Hippocampal formation (tissue), 2 donors: ENCODE measurements around the gene LRRC41.
"Not testable (repeated sequence)": the region's sequence is repeated elsewhere in the genome, so short reads cannot be mapped to it uniquely, and the experiment has no call there.

Source experiments
- DNase-seq, 2 donors: peaks; one replicate each; lab custom pipeline; 2025; lab: John Stamatoyannopoulos, UW

LRRC41 gene

DNA sequence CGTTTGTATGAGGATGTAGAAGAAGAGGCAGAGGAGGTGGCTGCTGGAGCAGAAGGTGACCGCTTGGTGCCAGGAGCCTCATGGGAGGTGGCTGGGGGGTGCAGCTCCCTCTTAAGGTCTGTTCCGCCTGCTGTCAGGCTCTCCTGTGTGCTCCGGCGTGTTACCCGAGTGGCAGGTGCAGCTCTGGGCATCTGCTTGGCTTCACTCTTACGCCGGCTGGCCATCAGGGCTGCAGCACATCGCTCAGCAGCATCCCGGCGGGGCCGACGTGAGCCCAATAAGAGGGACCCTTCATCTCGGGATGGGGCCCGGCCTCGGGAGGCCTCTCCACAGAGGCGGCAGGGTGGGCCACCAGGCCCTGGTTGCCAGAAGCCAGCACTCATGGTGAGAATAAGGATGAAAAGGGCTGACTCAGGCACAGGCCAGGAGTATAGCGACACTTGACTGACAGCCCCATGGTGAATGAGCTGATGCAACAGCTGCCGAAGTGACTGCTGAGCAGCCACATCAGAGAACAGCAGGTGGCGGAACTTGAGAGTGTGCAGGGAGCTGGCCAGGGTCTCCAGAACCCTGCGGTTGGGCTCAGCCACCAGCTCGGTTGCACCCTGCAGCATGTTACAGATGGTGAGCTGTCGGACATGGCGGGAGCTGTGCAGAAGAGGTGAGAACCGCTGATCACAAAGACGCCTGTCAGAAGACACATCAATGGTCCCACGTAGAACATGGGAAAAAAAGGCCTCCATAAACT lies 17.5 kb downstream of the LRRC41 start:
- DNase-seq: no peak

DNA sequence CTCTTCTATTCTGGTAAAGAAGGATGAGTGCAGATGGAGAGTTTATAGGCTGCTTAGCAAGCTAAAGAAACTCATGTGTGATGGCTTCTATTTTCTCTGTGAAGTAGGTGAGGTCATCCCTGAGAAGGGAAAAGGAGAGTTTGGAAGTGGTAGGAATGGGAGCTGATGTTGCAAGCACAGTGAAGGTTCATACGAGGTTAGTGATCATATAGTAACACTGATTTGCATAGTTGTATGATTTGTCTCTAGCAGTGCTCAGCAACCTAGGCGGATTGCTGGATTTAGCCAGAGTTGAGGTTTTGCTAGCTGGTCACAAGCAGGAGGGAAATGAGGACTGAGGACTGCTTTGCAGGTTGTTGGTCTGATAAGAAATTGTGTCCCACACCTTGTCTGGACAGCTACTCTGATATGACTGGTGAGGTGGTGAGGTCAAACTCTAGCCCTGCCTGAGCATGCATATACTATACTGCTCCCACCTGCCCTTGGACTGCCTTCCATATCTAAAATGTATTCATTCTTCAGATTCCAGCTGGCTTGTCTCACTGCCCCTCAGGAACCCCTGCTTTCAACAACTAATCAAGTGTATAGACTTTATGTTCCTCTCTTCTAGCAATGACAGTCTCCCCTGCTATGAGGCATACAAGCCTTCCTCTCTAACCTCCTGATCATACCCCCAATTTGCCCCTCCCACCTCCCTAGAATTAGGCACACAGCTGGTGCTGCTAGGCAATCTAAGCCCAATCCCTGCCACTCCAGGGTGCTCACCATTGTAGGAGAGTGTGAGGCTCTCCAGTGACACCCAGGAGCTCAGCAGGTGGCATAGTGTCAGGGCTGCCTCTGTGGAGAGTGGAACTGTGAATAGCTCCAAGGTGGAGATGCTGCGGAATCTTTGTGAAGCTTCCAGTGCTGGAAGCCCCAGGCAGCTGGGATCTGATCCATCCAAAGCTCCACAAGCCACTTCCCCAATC lies 18.5 kb downstream of the LRRC41 start:
- no peak for DNase-seq

- DNase-seq: no peak
Measured at GRCh38 chr1:46284058-46284457, 19.4 kb downstream of the LRRC41 start.

- no peak for DNase-seq
Measured at GRCh38 chr1:46281021-46281420, 22.4 kb downstream of the LRRC41 start.

DNA sequence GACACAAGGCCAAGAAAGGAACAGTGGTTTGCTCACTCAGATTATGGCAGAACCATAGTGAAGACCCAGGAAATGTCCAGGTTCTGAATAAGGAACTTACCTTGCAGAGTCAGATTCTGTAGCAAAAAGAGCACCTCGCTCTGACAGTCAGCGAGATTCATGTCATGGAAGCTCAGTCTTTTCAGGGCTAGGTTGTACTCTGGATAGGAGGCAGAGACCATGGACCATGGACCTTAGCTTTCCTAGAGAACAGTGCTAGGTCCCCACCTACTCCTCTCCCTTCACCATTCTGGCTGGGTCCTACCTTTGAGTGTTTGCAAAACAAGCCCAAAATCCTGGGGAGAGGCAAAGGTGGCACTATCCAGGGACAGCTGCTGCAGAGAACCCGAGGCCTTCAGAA lies 23.3 kb downstream of the LRRC41 start:
- no peak for DNase-seq

GRCh38 chr1:46278807-46279206 lies 24.6 kb downstream of the LRRC41 start:
- no peak for DNase-seq

- DNase-seq: no peak
Measured at GRCh38 chr1:46277658-46278373, 25.6 kb downstream of the LRRC41 start.

DNA sequence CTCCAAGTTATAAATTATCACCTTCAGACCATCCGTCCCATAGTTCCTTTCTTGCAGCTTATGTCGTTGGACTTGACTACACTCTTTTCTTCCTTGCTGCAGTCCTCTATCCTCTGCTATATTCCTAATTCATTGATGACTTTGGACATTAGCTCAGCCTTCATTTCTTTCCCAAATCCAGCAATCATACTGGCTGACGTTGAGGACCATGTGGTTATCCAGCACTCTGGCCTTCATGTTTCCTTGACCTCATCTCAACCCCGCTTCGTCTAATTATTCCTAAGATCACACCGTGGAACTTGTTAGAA lies 28.4 kb downstream of the LRRC41 start:
- no peak for DNase-seq

- no peak for DNase-seq
Measured at GRCh38 chr1:46274225-46275029, 29.0 kb downstream of the LRRC41 start.

DNA sequence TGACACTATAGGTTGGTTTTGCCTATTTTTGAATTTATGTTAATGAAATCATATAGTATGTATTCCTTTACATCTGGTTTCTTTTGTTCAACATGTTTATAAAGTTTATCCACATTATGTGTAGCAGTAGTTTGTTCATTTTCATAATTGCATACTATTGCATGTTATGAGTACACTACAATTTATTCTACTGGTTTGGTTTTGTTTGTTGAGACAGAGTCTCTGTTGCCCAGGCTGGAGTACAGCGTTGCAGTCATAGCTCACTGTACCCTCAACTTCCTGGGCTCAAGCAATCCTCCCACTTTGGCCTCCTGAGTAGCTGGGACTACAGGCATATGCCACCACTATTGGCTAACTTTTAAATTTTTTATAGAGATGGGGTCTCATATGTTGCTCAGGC lies 34.8 kb downstream of the LRRC41 start:
- DNase-seq: no peak

- DNase-seq: no peak
Measured at GRCh38 chr1:46263146-46263545, 40.3 kb downstream of the LRRC41 start.

- DNase-seq: no peak
Measured at GRCh38 chr1:46262508-46262907, 40.9 kb downstream of the LRRC41 start.

DNA sequence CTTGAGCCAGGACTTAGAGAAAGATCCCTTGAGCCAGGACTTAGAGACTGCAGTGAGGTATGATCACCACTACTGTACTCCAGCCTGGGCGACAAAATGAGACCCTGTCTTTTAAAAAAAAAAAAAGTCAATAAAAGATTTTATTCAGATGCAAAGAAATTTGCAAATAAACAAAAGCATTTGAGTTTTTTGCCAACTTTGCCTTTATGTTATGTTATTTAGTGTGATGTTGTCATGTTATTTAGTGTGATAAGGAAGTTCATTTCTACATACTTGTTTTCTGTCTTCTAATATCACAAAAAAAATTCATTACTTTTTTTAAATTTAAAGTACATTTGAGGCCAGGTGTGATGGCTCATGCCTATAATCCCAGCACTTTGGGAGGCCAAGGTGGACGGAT lies 46.9 kb downstream of the LRRC41 start:
- no peak for DNase-seq

DNA sequence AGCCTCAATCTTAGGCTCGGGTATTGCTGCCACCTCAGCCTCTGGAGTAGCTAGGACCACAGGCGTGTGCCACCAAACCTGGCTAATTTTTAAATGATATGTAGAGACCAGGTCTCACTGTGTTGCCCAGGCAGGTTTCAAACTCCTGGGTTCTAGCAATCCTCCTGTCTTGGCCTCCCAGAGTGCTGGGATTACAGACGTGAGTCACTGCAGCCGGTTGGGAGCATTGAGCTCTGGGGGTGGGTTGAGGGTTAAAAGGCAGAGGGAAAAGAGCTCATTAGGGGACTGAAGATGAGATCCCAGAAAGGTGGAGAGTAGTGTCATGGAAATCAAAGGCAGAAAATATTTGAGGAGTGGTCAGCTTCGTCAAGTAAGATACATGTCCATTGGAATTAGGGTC lies 48.7 kb downstream of the LRRC41 start:
- DNase-seq: no peak

GRCh38 chr1:46248122-46248920 lies 55.1 kb downstream of the LRRC41 start:
- DNase-seq: no peak

GRCh38 chr1:46247436-46248121 lies 55.8 kb downstream of the LRRC41 start, which contains the start of gene RAD54L:
Gene RAD54L, plus strand, starts transcription at chr1:46247763. Its CDS starts 643 bp downstream, at chr1:46248406.
- DNase-seq: peak; percentile 95 to 99

- DNase-seq: no peak
Measured at GRCh38 chr1:46246548-46247435, 56.6 kb downstream of the LRRC41 start.

- not testable (repeated sequence) for DNase-seq
Measured at GRCh38 chr1:46246136-46246535, 57.3 kb downstream of the LRRC41 start.
